CD4-positive, alpha-beta T cell treated with Interferon gamma for 1 hour (primary cell): ENCODE measurements around the gene TMF1.
A peak's percentile ranks its signal among the peaks of the same experiment; 100 is the strongest.

Source experiments
- DNase-seq: peaks from one replicate; pipeline ENCODE4 v3.0.0-alpha.2; 2020

TMF1 gene

GRCh38 chr3:69051756-69052471, at the start of gene TMF1:
TMF1 (minus strand) TSS chr3:69052333; CDS start chr3:69052086, 247 bp downstream.
- peak; percentile 98 for DNase-seq

- no peak for DNase-seq
These were observed 47.4 kb upstream of the TMF1 start for GRCh38 chr3:69099576-69099975.

- no peak for DNase-seq
These were observed 45.4 kb upstream of the TMF1 start for GRCh38 chr3:69097407-69098086.

- DNase-seq, result no peak
These were observed 44.2 kb upstream of the TMF1 start for GRCh38 chr3:69096299-69096698.

- DNase-seq, result no peak
These were observed 43.5 kb upstream of the TMF1 start for GRCh38 chr3:69095636-69096035.

- DNase-seq, result no peak
These were observed 42.5 kb upstream of the TMF1 start for GRCh38 chr3:69094467-69095205.

GRCh38 chr3:69092030-69092516, 39.9 kb upstream of the TMF1 start:
- peak; percentile 9 for DNase-seq

- DNase-seq, result no peak
These were observed 39.4 kb upstream of the TMF1 start for GRCh38 chr3:69091389-69092029.

- no peak for DNase-seq
These were observed 37.9 kb upstream of the TMF1 start for GRCh38 chr3:69090021-69090420.

- DNase-seq, result no peak
These were observed 35.9 kb upstream of the TMF1 start for GRCh38 chr3:69088063-69088462.

GRCh38 chr3:69087030-69087791, 35.1 kb upstream of the TMF1 start:
- no peak for DNase-seq

GRCh38 chr3:69085833-69086722, 33.9 kb upstream of the TMF1 start:
- DNase-seq, result peak; percentile 57

GRCh38 chr3:69085168-69085832, 33.2 kb upstream of the TMF1 start:
- DNase-seq, result no peak

- peak; percentile 92 for DNase-seq
These were observed 32.4 kb upstream of the TMF1 start, which contains the start of gene ARL6IP5 for GRCh38 chr3:69084326-69085167. ARL6IP5 (plus strand) TSS chr3:69084937; CDS start chr3:69085048, 111 bp downstream.

GRCh38 chr3:69082805-69083204, 30.7 kb upstream of the TMF1 start:
- DNase-seq, result peak; percentile 80

GRCh38 chr3:69082361-69082760, 30.2 kb upstream of the TMF1 start:
- DNase-seq, result no peak

GRCh38 chr3:69081583-69082262, 29.6 kb upstream of the TMF1 start:
- DNase-seq, result no peak

- DNase-seq, result peak; percentile 89
These were observed 28.2 kb upstream of the TMF1 start, which contains the start of gene UBA3 for GRCh38 chr3:69080233-69080920. UBA3 (minus strand) TSS chr3:69080365; CDS start chr3:69080353, 12 bp downstream.
